WTC11 (cell line): ENCODE measurements around the gene AP3M1.

Experiments
- ATF2 ChIP-seq: sonication (generic); formaldehyde crosslinking; IDR thresholded peaks from 2 replicates; pipeline ENCODE4 v1.8.1; 2022; ENCODE audit warnings: low read depth, missing genetic modification reagents, borderline replicate concordance
- CREB1 ChIP-seq: sonication (generic); formaldehyde crosslinking; IDR thresholded peaks from 2 replicates; pipeline ENCODE4 v1.8.0; 2023; ENCODE audit warnings: mild to moderate bottlenecking, missing genetic modification reagents
- FOXK1 ChIP-seq: sonication (generic); formaldehyde crosslinking; IDR thresholded peaks from 2 replicates; pipeline ENCODE4 v1.8.0; 2022; ENCODE audit warnings: mild to moderate bottlenecking, moderate library complexity, missing genetic modification reagents
- NR2C2 ChIP-seq: sonication (generic); formaldehyde crosslinking; IDR thresholded peaks from 2 replicates; pipeline ENCODE4 v1.8.0; 2022; ENCODE audit warnings: mild to moderate bottlenecking, missing genetic modification reagents
- NR3C1 ChIP-seq: sonication (generic); formaldehyde crosslinking; conservative IDR thresholded peaks from 2 replicates; pipeline ENCODE4 v1.8.1; 2023; ENCODE audit warnings: low read depth, mild to moderate bottlenecking, missing genetic modification reagents
- TCF7 ChIP-seq: sonication (generic); formaldehyde crosslinking; IDR thresholded peaks from 2 replicates; pipeline ENCODE4 v1.8.0; 2022; ENCODE audit warnings: mild to moderate bottlenecking, low read depth, missing genetic modification reagents, moderate library complexity
- ZNF232 ChIP-seq: sonication (generic); formaldehyde crosslinking; IDR thresholded peaks from 2 replicates; pipeline ENCODE4 v1.8.0; 2022; ENCODE audit warnings: mild to moderate bottlenecking, missing genetic modification reagents
- ZNF263 ChIP-seq: sonication (generic); formaldehyde crosslinking; IDR thresholded peaks from 2 replicates; pipeline ENCODE4 v1.8.1; 2022; ENCODE audit warnings: low read depth, mild to moderate bottlenecking, moderate library complexity, missing genetic modification reagents
- ZNF423 ChIP-seq: fragments of 250-450 bp; sonication (Bioruptor Pico); IDR thresholded peaks from 2 replicates; pipeline ENCODE4 v2.1.2; 2022; ENCODE audit warnings: mild to moderate bottlenecking, moderate library complexity
- TF ChIP-seq, protein P1 (sequence below): sonication (generic); formaldehyde crosslinking; IDR thresholded peaks from 2 replicates; pipeline ENCODE4 v1.8.0; 2022; ENCODE audit warnings: mild to moderate bottlenecking, missing genetic modification reagents
- TF ChIP-seq, protein P2 (sequence below): sonication (generic); formaldehyde crosslinking; IDR thresholded peaks from 2 replicates; pipeline ENCODE4 v1.8.0; 2022; ENCODE audit warnings: mild to moderate bottlenecking, missing genetic modification reagents
- TF ChIP-seq, protein P3 (sequence below): fragments of 200-600 bp; IDR thresholded peaks from 2 replicates; pipeline ENCODE4 v1.8.0; 2022; ENCODE audit warnings: antibody characterized with exemption

DNA sequence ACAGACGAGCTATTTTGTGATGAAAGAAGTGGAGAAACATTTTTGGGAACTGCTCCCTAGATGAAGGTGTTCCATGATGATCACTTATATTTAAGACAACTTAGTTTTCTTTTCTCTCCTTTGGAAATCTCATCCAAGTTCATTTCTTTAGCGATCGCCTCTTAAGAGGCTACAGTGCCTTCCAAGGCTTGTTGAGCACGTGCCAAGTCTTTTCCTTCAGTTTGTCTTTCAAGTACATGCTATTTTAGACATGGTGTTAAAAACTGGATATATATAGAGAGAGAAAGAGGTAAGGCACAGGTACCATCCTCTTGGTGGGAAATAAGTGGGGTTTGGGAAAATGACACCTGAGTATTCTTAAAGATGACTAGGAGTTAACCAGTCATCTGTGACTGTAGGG lies 3.0 kb upstream of the AP3M1 start:
- TF ChIP-seq, protein P1, sequence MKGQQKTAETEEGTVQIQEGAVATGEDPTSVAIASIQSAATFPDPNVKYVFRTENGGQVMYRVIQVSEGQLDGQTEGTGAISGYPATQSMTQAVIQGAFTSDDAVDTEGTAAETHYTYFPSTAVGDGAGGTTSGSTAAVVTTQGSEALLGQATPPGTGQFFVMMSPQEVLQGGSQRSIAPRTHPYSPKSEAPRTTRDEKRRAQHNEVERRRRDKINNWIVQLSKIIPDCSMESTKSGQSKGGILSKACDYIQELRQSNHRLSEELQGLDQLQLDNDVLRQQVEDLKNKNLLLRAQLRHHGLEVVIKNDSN (CRISPR knock-in tag), result no peak
- TF ChIP-seq, protein P2, sequence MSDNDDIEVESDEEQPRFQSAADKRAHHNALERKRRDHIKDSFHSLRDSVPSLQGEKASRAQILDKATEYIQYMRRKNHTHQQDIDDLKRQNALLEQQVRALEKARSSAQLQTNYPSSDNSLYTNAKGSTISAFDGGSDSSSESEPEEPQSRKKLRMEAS (CRISPR knock-in tag), result no peak
- TF ChIP-seq, protein P3, sequence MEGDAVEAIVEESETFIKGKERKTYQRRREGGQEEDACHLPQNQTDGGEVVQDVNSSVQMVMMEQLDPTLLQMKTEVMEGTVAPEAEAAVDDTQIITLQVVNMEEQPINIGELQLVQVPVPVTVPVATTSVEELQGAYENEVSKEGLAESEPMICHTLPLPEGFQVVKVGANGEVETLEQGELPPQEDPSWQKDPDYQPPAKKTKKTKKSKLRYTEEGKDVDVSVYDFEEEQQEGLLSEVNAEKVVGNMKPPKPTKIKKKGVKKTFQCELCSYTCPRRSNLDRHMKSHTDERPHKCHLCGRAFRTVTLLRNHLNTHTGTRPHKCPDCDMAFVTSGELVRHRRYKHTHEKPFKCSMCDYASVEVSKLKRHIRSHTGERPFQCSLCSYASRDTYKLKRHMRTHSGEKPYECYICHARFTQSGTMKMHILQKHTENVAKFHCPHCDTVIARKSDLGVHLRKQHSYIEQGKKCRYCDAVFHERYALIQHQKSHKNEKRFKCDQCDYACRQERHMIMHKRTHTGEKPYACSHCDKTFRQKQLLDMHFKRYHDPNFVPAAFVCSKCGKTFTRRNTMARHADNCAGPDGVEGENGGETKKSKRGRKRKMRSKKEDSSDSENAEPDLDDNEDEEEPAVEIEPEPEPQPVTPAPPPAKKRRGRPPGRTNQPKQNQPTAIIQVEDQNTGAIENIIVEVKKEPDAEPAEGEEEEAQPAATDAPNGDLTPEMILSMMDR, result no peak
- TF ChIP-seq FOXK1, result no peak
- TF ChIP-seq ZNF423 (CRISPR knock-in tag), result no peak
- TF ChIP-seq TCF7 (CRISPR knock-in tag), result no peak
- TF ChIP-seq NR3C1 (CRISPR knock-in tag), result no peak
- no peak for TF ChIP-seq CREB1 (CRISPR knock-in tag)
- TF ChIP-seq NR2C2, result no peak
- TF ChIP-seq ZNF263 (CRISPR knock-in tag), result no peak
- no peak for TF ChIP-seq ATF2 (CRISPR knock-in tag)
- TF ChIP-seq ZNF232 (CRISPR knock-in tag), result no peak
